K562 (cell line): Measurements from ENCODE around the gene TNFSF13B.

ENCODE experiments used
- ARID2 ChIP-seq: fragments of 450-650 bp; IDR thresholded peaks from 2 replicates; pipeline ENCODE4 v1.6.1; 2017; ENCODE audit warnings: antibody characterized with exemption, mild to moderate bottlenecking
- BCOR ChIP-seq: fragments of 450-650 bp; IDR thresholded peaks from 2 replicates; pipeline ENCODE4 v1.6.1; 2016
- CEBPB ChIP-seq: fragments of 450-650 bp; IDR thresholded peaks from 2 replicates; pipeline ENCODE4 v1.6.1; 2016; ENCODE audit warnings: missing genetic modification characterization, missing compliant biosample characterization
- CTCF ChIP-seq, 3 experiments: IDR thresholded peaks in 2 of 3; conservative IDR thresholded peaks in 1 of 3; 2 replicates each; pipeline ENCODE4 v1.5.1; 2011 to 2012; ENCODE audit warnings: low read length in 3 of 3, mild to moderate bottlenecking in 3 of 3, control low read depth in 2 of 3, improper control_type of control experiment in 1 of 3, inconsistent platforms in 1 of 3, low read depth in 1 of 3, mixed read lengths in 1 of 3, moderate library complexity in 1 of 3; ENCODE audit not compliant: insufficient read depth in 2 of 3
- FOXK1 ChIP-seq: sonication (generic); formaldehyde crosslinking; IDR thresholded peaks from 2 replicates; pipeline ENCODE4 v1.8.0; 2022; ENCODE audit warnings: missing genetic modification reagents, mild to moderate bottlenecking, borderline replicate concordance
- HDAC6 ChIP-seq: IDR thresholded peaks from 2 replicates; pipeline ENCODE4 v1.6.1; 2012; ENCODE audit warnings: low read depth, mild to moderate bottlenecking, control low read depth, inconsistent platforms, low read length, moderate library complexity
- HMG20A ChIP-seq: fragments of 450-650 bp; formaldehyde crosslinking; conservative IDR thresholded peaks from 2 replicates; pipeline ENCODE4 v1.4.0; 2020; ENCODE audit warnings: mild to moderate bottlenecking, mixed read lengths
- MAZ ChIP-seq, 2 experiments: fragments of 450-650 bp in 1 of 2; sonication (generic) in 1 of 2; formaldehyde crosslinking; IDR thresholded peaks in 1 of 2; conservative IDR thresholded peaks in 1 of 2; 2 replicates each; pipeline versions ENCODE4 v1.4.0 to v1.5.0; 2020; ENCODE audit warnings: mild to moderate bottlenecking in 1 of 2, missing genetic modification reagents in 1 of 2
- POLR2A ChIP-seq: fragments of 450-650 bp; conservative IDR thresholded peaks from 2 replicates; pipeline ENCODE4 v1.6.1; 2016
- SNRNP70 ChIP-seq: fragments of 200-400 bp; formaldehyde crosslinking; optimal IDR thresholded peaks from 2 replicates; pipeline ENCODE3; 2017; ENCODE audit warnings: low read depth, low read length
- ZNF561 ChIP-seq: fragments of 450-650 bp; formaldehyde crosslinking; conservative IDR thresholded peaks from 2 replicates; pipeline ENCODE4 v1.4.0; 2020; ENCODE audit warnings: mild to moderate bottlenecking, moderate library complexity
- TF ChIP-seq, protein P1 (sequence below): fragments of 450-650 bp; IDR thresholded peaks from 2 replicates; pipeline ENCODE4 v1.6.1; 2016; ENCODE audit warnings: mild to moderate bottlenecking
- TF ChIP-seq, protein P2 (sequence below): sonication (generic); formaldehyde crosslinking; IDR thresholded peaks from 2 replicates; pipeline ENCODE4 v1.9.0; 2022; ENCODE audit warnings: mild to moderate bottlenecking, missing genetic modification reagents

GRCh38 chr13:108269601-108270328 lies at the start of gene TNFSF13B:
- TF ChIP-seq POLR2A: no peak
- TF ChIP-seq BCOR: no peak
- no peak for TF ChIP-seq FOXK1 (CRISPR knock-in tag)
- TF ChIP-seq MAZ (CRISPR knock-in tag; conservative IDR thresholded peaks at IDR 0.05 in 1 of 2, IDR thresholded peaks at IDR 0.05 in 1 of 2): no peak
- TF ChIP-seq HMG20A (CRISPR knock-in tag): no peak
- peak; percentile 72 for TF ChIP-seq CEBPB
- no peak for TF ChIP-seq SNRNP70
- no peak for TF ChIP-seq ARID2
- TF ChIP-seq, protein P1, sequence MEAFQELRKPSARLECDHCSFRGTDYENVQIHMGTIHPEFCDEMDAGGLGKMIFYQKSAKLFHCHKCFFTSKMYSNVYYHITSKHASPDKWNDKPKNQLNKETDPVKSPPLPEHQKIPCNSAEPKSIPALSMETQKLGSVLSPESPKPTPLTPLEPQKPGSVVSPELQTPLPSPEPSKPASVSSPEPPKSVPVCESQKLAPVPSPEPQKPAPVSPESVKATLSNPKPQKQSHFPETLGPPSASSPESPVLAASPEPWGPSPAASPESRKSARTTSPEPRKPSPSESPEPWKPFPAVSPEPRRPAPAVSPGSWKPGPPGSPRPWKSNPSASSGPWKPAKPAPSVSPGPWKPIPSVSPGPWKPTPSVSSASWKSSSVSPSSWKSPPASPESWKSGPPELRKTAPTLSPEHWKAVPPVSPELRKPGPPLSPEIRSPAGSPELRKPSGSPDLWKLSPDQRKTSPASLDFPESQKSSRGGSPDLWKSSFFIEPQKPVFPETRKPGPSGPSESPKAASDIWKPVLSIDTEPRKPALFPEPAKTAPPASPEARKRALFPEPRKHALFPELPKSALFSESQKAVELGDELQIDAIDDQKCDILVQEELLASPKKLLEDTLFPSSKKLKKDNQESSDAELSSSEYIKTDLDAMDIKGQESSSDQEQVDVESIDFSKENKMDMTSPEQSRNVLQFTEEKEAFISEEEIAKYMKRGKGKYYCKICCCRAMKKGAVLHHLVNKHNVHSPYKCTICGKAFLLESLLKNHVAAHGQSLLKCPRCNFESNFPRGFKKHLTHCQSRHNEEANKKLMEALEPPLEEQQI: no peak
- TF ChIP-seq HDAC6: no peak
- TF ChIP-seq ZNF561 (CRISPR knock-in tag): no peak
- TF ChIP-seq CTCF (IDR thresholded peaks at IDR 0.05 in 2 of 3, conservative IDR thresholded peaks at IDR 0.05 in 1 of 3; ENCODE audit: insufficient read depth in 2 of 3, low read depth in 1 of 3, low read length in 3 of 3): peak; percentile 30 to 57 (median 31); a peak in 5 of 6 replicates
- TF ChIP-seq, protein P2, sequence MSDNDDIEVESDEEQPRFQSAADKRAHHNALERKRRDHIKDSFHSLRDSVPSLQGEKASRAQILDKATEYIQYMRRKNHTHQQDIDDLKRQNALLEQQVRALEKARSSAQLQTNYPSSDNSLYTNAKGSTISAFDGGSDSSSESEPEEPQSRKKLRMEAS: peak; percentile 25; the same call in 1 of the 2 replicates
